ENCODE measurements around the gene SLC4A4.

- TF ChIP-seq POLR2AphosphoS5 (IDR thresholded peaks at IDR 0.05) (no peak), POLR2A (IDR thresholded peaks at IDR 0.05) (no peak)
Observed at GRCh38 chr4:71602289-71602900, 263.6 kb downstream of the SLC4A4 start.

Data from sigmoid colon (tissue), 4 donors.